A673 (cell line): ENCODE data around the gene CCNL1. TPM values are rescaled to one million over a fixed set of nuclear protein-coding genes. Genes with fewer than 3 reads are reported as not detected.

Experiments
- BruUV-seq: library from RNA; stranded (reverse); fragments of 400-500 nt; replicated peaks from 2 replicates; lab custom pipeline; 2021; lab: Mats Ljungman, UMichigan
- CTCF ChIA-PET: fragments of 300-600 bp; sonication (Branson Sonifier 250); formaldehyde crosslinking; loops from one replicate; lab custom pipeline; 2022; ENCODE audit warnings: antibody characterized with exemption; lab: Charles Lee
- POLR2A ChIA-PET: fragments of 300-600 bp; sonication (Branson Sonifier 250); formaldehyde crosslinking; loops from one replicate; lab custom pipeline; 2022; ENCODE audit warnings: antibody characterized with exemption; ENCODE audit not compliant: low non-redundant PET; lab: Charles Lee
- DNase-seq: peaks from one replicate; pipeline ENCODE4 v3.0.0-alpha.2; 2015; ENCODE audit warnings: low spot score
- H3K27ac ChIP-seq: fragments of 200-600 bp; sonication (generic); 2 replicates; pipeline ENCODE4 v1.5.1; 2016; ENCODE audit warnings: mixed run types, low read depth, mild to moderate bottlenecking, mixed read lengths, antibody characterized with exemption, low read length; ENCODE audit not compliant: poor library complexity, severe bottlenecking
- H3K27me3 ChIP-seq: fragments of 200-600 bp; sonication (generic); replicated peaks from 2 replicates; pipeline ENCODE4 v1.6.1; 2017; ENCODE audit warnings: mixed run types, low read depth, mild to moderate bottlenecking, mixed read lengths, antibody characterized with exemption, low read length; ENCODE audit not compliant: insufficient read depth, poor library complexity
- H3K36me3 ChIP-seq: fragments of 200-600 bp; sonication (generic); 2 replicates; pipeline ENCODE4 v1.6.1; 2016; ENCODE audit warnings: mixed run types, mild to moderate bottlenecking, mixed read lengths, antibody characterized with exemption, low read length; ENCODE audit not compliant: insufficient read depth, poor library complexity, severe bottlenecking
- H3K4me1 ChIP-seq: fragments of 200-600 bp; sonication (generic); 2 replicates; pipeline ENCODE4 v1.6.1; 2017; ENCODE audit warnings: mixed run types, mild to moderate bottlenecking, mixed read lengths, antibody characterized with exemption, low read length; ENCODE audit not compliant: insufficient read depth, poor library complexity, severe bottlenecking
- H3K4me3 ChIP-seq: fragments of 200-600 bp; sonication (generic); 2 replicates; pipeline ENCODE4 v1.5.1; 2016; ENCODE audit warnings: low read depth, mixed run types, mild to moderate bottlenecking, mixed read lengths, low read length; ENCODE audit not compliant: poor library complexity, severe bottlenecking
- H3K9me3 ChIP-seq: fragments of 200-600 bp; sonication (generic); 2 replicates; pipeline ENCODE4 v1.6.1; 2016; ENCODE audit warnings: mixed run types, low read depth, mild to moderate bottlenecking, mixed read lengths, antibody characterized with exemption, low read length; ENCODE audit not compliant: poor library complexity, severe bottlenecking
- CTCF ChIP-seq: fragments of 300-800, 200-600 bp; sonication (generic); conservative IDR thresholded peaks from 2 replicates; pipeline ENCODE4 v1.5.1; 2017; ENCODE audit warnings: low read depth, mild to moderate bottlenecking, antibody characterized with exemption, low read length, moderate library complexity, mixed read lengths
- EZH2 ChIP-seq: fragments of 200-600 bp; sonication (generic); IDR thresholded peaks from 2 replicates; pipeline ENCODE4 v1.6.1; 2017; ENCODE audit warnings: borderline replicate concordance, low read depth, mild to moderate bottlenecking, mixed read lengths, antibody characterized with exemption, low read length; ENCODE audit not compliant: poor library complexity, severe bottlenecking
- intact Hi-C: fragments of 100-400 bp; cut with micrococcal nuclease; formaldehyde crosslinking; loops from one replicate; pipeline ENCODE4 v1.10.0; 2022; ENCODE audit not compliant: unreplicated experiment
- total RNA-seq: library from RNA; stranded (reverse); gene quantifications from 2 replicates; pipeline ENCODE4 v1.2.3, GENCODE V29; 2021

The CCNL1 gene
- total RNA-seq, 1 experiment from 2014 or later, result 101 TPM

GRCh38 chr3:157176934-157177333, 17.0 kb upstream of the CCNL1 start:
- Histone ChIP-seq H3K4me1 (peaks cover 9% of the 10 kb centered on the region), H3K9me3 (no peaks in the 10 kb centered on the region), H3K27me3 (no peaks in the 10 kb centered on the region), H3K36me3 (no peaks in the 10 kb centered on the region), H3K27ac (no peak overlapping the region), H3K4me3 (no peak overlapping the region)
- POLR2A ChIA-PET, result no interaction called here
- no peak for TF ChIP-seq EZH2
- TF ChIP-seq CTCF, result no peak
- DNase-seq, result no peak
- no TSS peak for BruUV-seq
- intact Hi-C loops, result no loop called here
- CTCF ChIA-PET, result no interaction called here

GRCh38 chr3:157175691-157176507, 16.0 kb upstream of the CCNL1 start:
- DNase-seq, result peak; percentile 29
- TF ChIP-seq EZH2, result no peak
- TF ChIP-seq CTCF, result no peak; the same call in 1 of the 2 replicates
- H3K27me3 ChIP-seq, result no peaks in the 10 kb centered on the region
- intact Hi-C loops, result loop anchor here (1.0 kb wide), 2 partner anchors 14 to 16 kb away; partner anchors contain the start of gene CCNL1
- H3K9me3 ChIP-seq, result no peaks in the 10 kb centered on the region
- H3K4me3 ChIP-seq, result peak overlapping the region; percentile 61
- H3K27ac ChIP-seq, result peak overlapping the region; percentile 94
- H3K36me3 ChIP-seq, result no peaks in the 10 kb centered on the region
- CTCF ChIA-PET, result interaction anchor here (2.1 kb wide), 1 partner anchor 26 kb away, joined by 8 read pairs; no protein-coding TSS in a partner anchor
- H3K4me1 ChIP-seq, result peaks cover 9% of the 10 kb centered on the region
- POLR2A ChIA-PET, result interaction anchor here (0.7 to 2.5 kb wide), 2 partner anchors 16 to 650 kb away, joined by 5 to 21 read pairs; partner anchors contain the start of gene CCNL1
- BruUV-seq, result no TSS peak

- Histone ChIP-seq H3K4me1 (peaks cover 9% of the 10 kb centered on the region), H3K4me3 (peak overlapping the region; percentile 61), H3K27me3 (no peaks in the 10 kb centered on the region), H3K9me3 (no peaks in the 10 kb centered on the region), H3K36me3 (no peaks in the 10 kb centered on the region), H3K27ac (peak overlapping the region; percentile 94)
- DNase-seq, result peak; percentile 100
- intact Hi-C loops, result loop anchor here (1.0 kb wide), 2 partner anchors 15 kb away; partner anchors contain the start of gene CCNL1
- TF ChIP-seq CTCF (no peak), EZH2 (no peak)
- POLR2A ChIA-PET, result interaction anchor here (0.7 to 2.5 kb wide), 2 partner anchors 15 to 649 kb away, joined by 5 to 21 read pairs; partner anchors contain the start of gene CCNL1
- CTCF ChIA-PET, result interaction anchor here (2.1 kb wide), 1 partner anchor 27 kb away, joined by 8 read pairs; no protein-coding TSS in a partner anchor
- BruUV-seq, result no TSS peak
Observed at GRCh38 chr3:157174649-157175498, 14.9 kb upstream of the CCNL1 start.
